ENCODE results near the gene MUCL3. TPM values are rescaled to one million over a fixed set of nuclear protein-coding genes. Genes with fewer than 3 reads are reported as not detected.
A peak's percentile ranks its signal among the peaks of the same experiment; 100 is the strongest.

MUCL3 gene
- total RNA-seq, 1 experiment from 2014 or later, result not detected

GRCh38 chr6:30914854-30915590, 25.8 kb upstream of the MUCL3 start:
- ChIA-PET CTCF (interaction anchor here (0.6 to 4.9 kb wide), 16 partner anchors 17 to 277 kb away, joined by 3 to 66 read pairs (median 9); partner anchors contain the start of gene SFTA2), POLR2A (no interaction called here)
- peak overlapping the region; percentile 92 for H3K27ac Mint-ChIP-seq (ENCODE audit: unreplicated experiment)
- TF ChIP-seq CTCF (IDR thresholded peaks at IDR 0.05; ENCODE audit: insufficient read depth in 1 of 2, low read depth in 1 of 2, low read length in 1 of 2, severe bottlenecking in 1 of 2, unreplicated experiment in 1 of 2), result no peak
- peak overlapping the region; percentile 87 for H3K4me3 Mint-ChIP-seq (ENCODE audit: unreplicated experiment)
- Histone ChIP-seq H3K36me3 (ENCODE audit: control insufficient read depth, insufficient read depth, low read length) (peaks cover 2% of the 10 kb centered on the region; the same call in 1 of the 2 replicates), H3K4me1 (peaks cover 11% of the 10 kb centered on the region), H3K4me3 (ENCODE audit: low read depth, low read length) (peak overlapping the region; percentile 54), H3K9me3 (no peaks in the 10 kb centered on the region), H3K27me3 (replicated peaks; ENCODE audit: control insufficient read depth, insufficient read depth, low read length) (no peaks in the 10 kb centered on the region)
- peaks cover 20% of the 10 kb centered on the region for H3K36me3 Mint-ChIP-seq (ENCODE audit: insufficient read depth, unreplicated experiment)
- DNase-seq, result no peak
- BruUV-seq (replicated peaks), result no TSS peak
- intact Hi-C loops (cut with micrococcal nuclease; ENCODE audit: unreplicated experiment), result loop anchor here (1.0 to 2.0 kb wide), 6 partner anchors 60 to 172 kb away; no protein-coding TSS in a partner anchor
- H3K27me3 Mint-ChIP-seq (ENCODE audit: insufficient read depth, unreplicated experiment), result no peaks in the 10 kb centered on the region
- H3K9me3 Mint-ChIP-seq (ENCODE audit: unreplicated experiment), result no peaks in the 10 kb centered on the region
- peaks cover 14% of the 10 kb centered on the region for H3K4me1 Mint-ChIP-seq (ENCODE audit: low read depth, unreplicated experiment)

GRCh38 chr6:30915591-30915946, 25.2 kb upstream of the MUCL3 start:
- peak; percentile 66 to 68 for TF ChIP-seq CTCF (IDR thresholded peaks at IDR 0.05; ENCODE audit: insufficient read depth in 1 of 2, low read depth in 1 of 2, low read length in 1 of 2, severe bottlenecking in 1 of 2, unreplicated experiment in 1 of 2)
- peaks cover 2% of the 10 kb centered on the region; the same call in 1 of the 2 replicates for H3K36me3 ChIP-seq (ENCODE audit: control insufficient read depth, insufficient read depth, low read length)
- no peaks in the 10 kb centered on the region for H3K9me3 Mint-ChIP-seq (ENCODE audit: unreplicated experiment)
- ChIA-PET POLR2A (no interaction called here), CTCF (interaction anchor here (0.6 to 4.9 kb wide), 13 partner anchors 12 to 216 kb away, joined by 3 to 66 read pairs (median 4); no protein-coding TSS in a partner anchor)
- no peaks in the 10 kb centered on the region for H3K27me3 ChIP-seq (replicated peaks; ENCODE audit: control insufficient read depth, insufficient read depth, low read length)
- H3K27me3 Mint-ChIP-seq (ENCODE audit: insufficient read depth, unreplicated experiment), result no peaks in the 10 kb centered on the region
- intact Hi-C loops (cut with micrococcal nuclease; ENCODE audit: unreplicated experiment), result loop anchor here (1.0 to 2.0 kb wide), 5 partner anchors 59 to 172 kb away; no protein-coding TSS in a partner anchor
- no peaks in the 10 kb centered on the region for H3K9me3 ChIP-seq
- peak overlapping the region; percentile 87 for H3K4me3 Mint-ChIP-seq (ENCODE audit: unreplicated experiment)
- H3K27ac Mint-ChIP-seq (ENCODE audit: unreplicated experiment), result no peak overlapping the region
- no peak overlapping the region for H3K4me3 ChIP-seq (ENCODE audit: low read depth, low read length)
- H3K4me1 ChIP-seq, result peaks cover 11% of the 10 kb centered on the region
- H3K4me1 Mint-ChIP-seq (ENCODE audit: low read depth, unreplicated experiment), result peaks cover 14% of the 10 kb centered on the region
- H3K36me3 Mint-ChIP-seq (ENCODE audit: insufficient read depth, unreplicated experiment), result peaks cover 20% of the 10 kb centered on the region
- DNase-seq, result peak in 1 of 2 experiments; percentile 61
- no TSS peak for BruUV-seq (replicated peaks)

- Histone ChIP-seq H3K4me1 (peaks cover 11% of the 10 kb centered on the region), H3K36me3 (ENCODE audit: control insufficient read depth, insufficient read depth, low read length) (peaks cover 2% of the 10 kb centered on the region; the same call in 1 of the 2 replicates), H3K27me3 (replicated peaks; ENCODE audit: control insufficient read depth, insufficient read depth, low read length) (no peaks in the 10 kb centered on the region), H3K9me3 (no peaks in the 10 kb centered on the region), H3K4me3 (ENCODE audit: low read depth, low read length) (no peak overlapping the region)
- no peak for DNase-seq
- Mint-ChIP-seq H3K36me3 (ENCODE audit: insufficient read depth, unreplicated experiment) (peaks cover 19% of the 10 kb centered on the region), H3K27me3 (ENCODE audit: insufficient read depth, unreplicated experiment) (no peaks in the 10 kb centered on the region), H3K4me3 (ENCODE audit: unreplicated experiment) (no peak overlapping the region), H3K4me1 (ENCODE audit: low read depth, unreplicated experiment) (peaks cover 14% of the 10 kb centered on the region), H3K27ac (ENCODE audit: unreplicated experiment) (no peak overlapping the region), H3K9me3 (ENCODE audit: unreplicated experiment) (no peaks in the 10 kb centered on the region)
- intact Hi-C loops (cut with micrococcal nuclease; ENCODE audit: unreplicated experiment), result no loop called here
- POLR2A ChIA-PET, result no interaction called here
- BruUV-seq (replicated peaks), result no TSS peak
- TF ChIP-seq CTCF (IDR thresholded peaks at IDR 0.05; ENCODE audit: insufficient read depth in 1 of 2, low read depth in 1 of 2, low read length in 1 of 2, severe bottlenecking in 1 of 2, unreplicated experiment in 1 of 2), result no peak
- CTCF ChIA-PET, result interaction anchor here (0.5 to 2.7 kb wide), 3 partner anchors 15 to 163 kb away, joined by 3 to 54 read pairs (median 3); partner anchors contain the start of gene SFTA2
Observed at GRCh38 chr6:30917041-30917440, 23.7 kb upstream of the MUCL3 start.

All from Caco-2 (cell line).